GM21367 (cell line): Measurements from ENCODE around the gene HIF1AN.
A peak's percentile ranks its signal among the peaks of the same experiment; 100 is the strongest.

Experiments used
- ATAC-seq: cut with Tn5 transposase; IDR thresholded peaks from one replicate; pipeline ENCODE4 v1.9.1; 2021; ENCODE audit not compliant: unreplicated experiment

The HIF1AN gene

GRCh38 chr10:100520811-100521210 is 14.9 kb upstream of the HIF1AN start:
- no peak for ATAC-seq

- ATAC-seq = no peak
These were observed 13.5 kb upstream of the HIF1AN start for GRCh38 chr10:100522107-100522801.

GRCh38 chr10:100522945-100523344 is 12.8 kb upstream of the HIF1AN start:
- no peak for ATAC-seq

GRCh38 chr10:100524206-100524605 is 11.5 kb upstream of the HIF1AN start:
- ATAC-seq = no peak

- no peak for ATAC-seq
These were observed 11.1 kb upstream of the HIF1AN start for GRCh38 chr10:100524638-100525037.

GRCh38 chr10:100528123-100528886 is 7.4 kb upstream of the HIF1AN start:
- ATAC-seq = no peak

- ATAC-seq = no peak
These were observed 6.7 kb upstream of the HIF1AN start for GRCh38 chr10:100528921-100529474.

- peak; percentile 45 for ATAC-seq
These were observed 6.1 kb upstream of the HIF1AN start, which contains the start of gene NDUFB8 for GRCh38 chr10:100529475-100530298. Gene NDUFB8 (minus strand): TSS chr10:100529871. CDS start chr10:100529851, 20 bp downstream.

GRCh38 chr10:100531761-100532160 is 4.0 kb upstream of the HIF1AN start:
- no peak for ATAC-seq

GRCh38 chr10:100534726-100535125 is 1.0 kb upstream of the HIF1AN start:
- ATAC-seq = no peak

- ATAC-seq = peak; percentile 10
These were observed 417 bp upstream of the HIF1AN start for GRCh38 chr10:100535338-100535714.

- ATAC-seq = no peak
These were observed 1.7 kb downstream of the HIF1AN start for GRCh38 chr10:100537475-100537874.

GRCh38 chr10:100544950-100545349 is 9.2 kb downstream of the HIF1AN start:
- no peak for ATAC-seq

- no peak for ATAC-seq
These were observed 15.5 kb downstream of the HIF1AN start for GRCh38 chr10:100551196-100551595.

GRCh38 chr10:100551738-100552137 is 16.0 kb downstream of the HIF1AN start:
- ATAC-seq = no peak

GRCh38 chr10:100553929-100554328 is 18.2 kb downstream of the HIF1AN start:
- ATAC-seq = no peak

- no peak for ATAC-seq
These were observed 19.2 kb downstream of the HIF1AN start for GRCh38 chr10:100554902-100555301.

GRCh38 chr10:100560248-100560647 is 24.5 kb downstream of the HIF1AN start:
- no peak for ATAC-seq

GRCh38 chr10:100561005-100561404 is 25.3 kb downstream of the HIF1AN start:
- no peak for ATAC-seq

- ATAC-seq = no peak
These were observed 26.4 kb downstream of the HIF1AN start for GRCh38 chr10:100562008-100562672.
